Stimulated activated CD4-positive, alpha-beta T cell treated with anti-CD3 and anti-CD28 coated beads, TNF-alpha, amount 100 ng/mL, for 48 hours (primary cell): ENCODE data around the gene FCGBP.
A peak's percentile ranks its signal among the peaks of the same experiment; 100 is the strongest.
"Not testable (repeated sequence)": the region's sequence is repeated elsewhere in the genome, so short reads cannot be mapped to it uniquely, and the experiment has no call there.

Source experiments
- DNase-seq, 3 donors: peaks; one replicate each; pipeline ENCODE4 v3.0.0-alpha.2; 2020; ENCODE audit warnings: low read depth in 3 of 3

FCGBP gene

GRCh38 chr19:39917561-39918182, 16.8 kb downstream of the FCGBP start:
- no peak for DNase-seq

GRCh38 chr19:39916851-39917396, 17.5 kb downstream of the FCGBP start:
- DNase-seq: no peak

- DNase-seq: no peak
These were observed 18.2 kb downstream of the FCGBP start for GRCh38 chr19:39916236-39916635.

- DNase-seq: no peak
These were observed 18.6 kb downstream of the FCGBP start for GRCh38 chr19:39915848-39916215.

GRCh38 chr19:39915101-39915847, 19.2 kb downstream of the FCGBP start:
- no peak for DNase-seq

GRCh38 chr19:39913682-39914333, 20.6 kb downstream of the FCGBP start:
- no peak for DNase-seq

- no peak for DNase-seq
These were observed 25.6 kb downstream of the FCGBP start for GRCh38 chr19:39908803-39909202.

- no peak for DNase-seq
These were observed 27.4 kb downstream of the FCGBP start for GRCh38 chr19:39906820-39907611.

GRCh38 chr19:39906283-39906682, 28.2 kb downstream of the FCGBP start:
- no peak for DNase-seq

- not testable (repeated sequence) for DNase-seq
These were observed 30.8 kb downstream of the FCGBP start for GRCh38 chr19:39903486-39904091.

- DNase-seq: not testable (repeated sequence)
These were observed 32.1 kb downstream of the FCGBP start for GRCh38 chr19:39902326-39902725.

- DNase-seq: not testable (repeated sequence)
These were observed 32.8 kb downstream of the FCGBP start for GRCh38 chr19:39901681-39902080.

GRCh38 chr19:39898858-39899257, 35.6 kb downstream of the FCGBP start:
- not testable (repeated sequence) for DNase-seq

GRCh38 chr19:39897511-39898245, 36.8 kb downstream of the FCGBP start:
- DNase-seq: peak in 2 of 3 donors; percentile 9 to 50

- DNase-seq: not testable (repeated sequence)
These were observed 39.3 kb downstream of the FCGBP start for GRCh38 chr19:39895096-39895495.

GRCh38 chr19:39894236-39894606, 40.2 kb downstream of the FCGBP start:
- not testable (repeated sequence) for DNase-seq

- DNase-seq: peak in 1 of 3 donors; percentile 26
These were observed 40.8 kb downstream of the FCGBP start for GRCh38 chr19:39893366-39894235.

- not testable (repeated sequence) for DNase-seq
These were observed 41.9 kb downstream of the FCGBP start for GRCh38 chr19:39892506-39892902.

- not testable (repeated sequence) for DNase-seq
These were observed 42.6 kb downstream of the FCGBP start for GRCh38 chr19:39891660-39892505.
